ENCODE measurements around the gene PLK1. TPM values are rescaled to one million over a fixed set of nuclear protein-coding genes. Genes with fewer than 3 reads are reported as not detected.
A peak's percentile ranks its signal among the peaks of the same experiment; 100 is the strongest.

The PLK1 gene
- total RNA-seq, 2 donors from 2014 or later: 80.0 to 93.4 TPM

- ATAC-seq: peak; percentile 98 to 99
- peak in 1 of 2 donors; percentile 60 for DNase-seq (ENCODE audit: low spot score in 2 of 2)
- Mint-ChIP-seq H3K36me3 (peaks cover 35 to 61% of the 10 kb centered on the region in 2 donors), H3K9me3 (no peaks in the 10 kb centered on the region), H3K27ac (peak overlapping the region; percentile 38 to 76)
Measured at GRCh38 chr16:23670137-23670776, 8.4 kb upstream of the PLK1 start.

- ATAC-seq (no peak), DNase-seq (ENCODE audit: low spot score in 2 of 2) (no peak)
- no peaks in the 10 kb centered on the region for H3K9me3 Mint-ChIP-seq
- peaks cover 16 to 35% of the 10 kb centered on the region in 2 donors for H3K36me3 Mint-ChIP-seq
- H3K27ac Mint-ChIP-seq: no peak overlapping the region
Measured at GRCh38 chr16:23673971-23674614, 4.6 kb upstream of the PLK1 start.

- Mint-ChIP-seq H3K27ac (no peak overlapping the region), H3K9me3 (no peaks in the 10 kb centered on the region), H3K36me3 (peaks cover 19 to 28% of the 10 kb centered on the region in 2 donors)
- ATAC-seq (no peak), DNase-seq (ENCODE audit: low spot score in 2 of 2) (no peak)
Measured at GRCh38 chr16:23676924-23677480, 1.7 kb upstream of the PLK1 start.

- DNase-seq (ENCODE audit: low spot score in 2 of 2) (no peak), ATAC-seq (peak; percentile 8 to 20)
- Mint-ChIP-seq H3K36me3 (peaks cover 21 to 33% of the 10 kb centered on the region in 2 donors), H3K9me3 (no peaks in the 10 kb centered on the region), H3K27ac (peak overlapping the region; percentile 68 to 95)
Measured at GRCh38 chr16:23679274-23679985, 741 bp downstream of the PLK1 start.

- ATAC-seq (no peak), DNase-seq (ENCODE audit: low spot score in 2 of 2) (no peak)
- H3K9me3 Mint-ChIP-seq: no peaks in the 10 kb centered on the region
- peaks cover 21 to 33% of the 10 kb centered on the region in 2 donors for H3K36me3 Mint-ChIP-seq
- H3K27ac Mint-ChIP-seq: peak overlapping the region; percentile 47 to 68
Measured at GRCh38 chr16:23679986-23680336, 1.3 kb downstream of the PLK1 start.

- Mint-ChIP-seq H3K36me3 (peaks cover 21 to 43% of the 10 kb centered on the region in 2 donors), H3K9me3 (no peaks in the 10 kb centered on the region)
Measured at GRCh38 chr16:23682181-23682580, 3.5 kb downstream of the PLK1 start.

GRCh38 chr16:23683487-23683886 is 4.8 kb downstream of the PLK1 start:
- Mint-ChIP-seq H3K9me3 (no peaks in the 10 kb centered on the region), H3K36me3 (peaks cover 21 to 47% of the 10 kb centered on the region in 2 donors), H3K27ac (no peak overlapping the region)
- DNase-seq (ENCODE audit: low spot score in 2 of 2): no peak
- ATAC-seq: no peak

More at GRCh38 chr16:23682181-23682580, 3.5 kb downstream of the PLK1 start:
- peak overlapping the region in 1 of 2 donors; percentile 6 for H3K27ac Mint-ChIP-seq
- DNase-seq (ENCODE audit: low spot score in 2 of 2): no peak
- no peak for ATAC-seq

GRCh38 chr16:23687034-23687808 is 8.5 kb downstream of the PLK1 start:
- H3K9me3 Mint-ChIP-seq: no peaks in the 10 kb centered on the region
- peak overlapping the region in 1 of 2 donors; percentile 2 for H3K27ac Mint-ChIP-seq
- no peak for DNase-seq (ENCODE audit: low spot score in 2 of 2)
- H3K36me3 Mint-ChIP-seq: peaks cover 7 to 38% of the 10 kb centered on the region in 2 donors
- ATAC-seq: no peak

- Mint-ChIP-seq H3K27ac (no peak overlapping the region), H3K9me3 (no peaks in the 10 kb centered on the region), H3K36me3 (peaks cover 7 to 30% of the 10 kb centered on the region in 2 donors)
- ATAC-seq (no peak), DNase-seq (ENCODE audit: low spot score in 2 of 2) (no peak)
Measured at GRCh38 chr16:23689442-23690187, 10.9 kb downstream of the PLK1 start.

GRCh38 chr16:23690771-23691482 is 12.2 kb downstream of the PLK1 start:
- ATAC-seq (peak in 1 of 2 donors; percentile 14), DNase-seq (ENCODE audit: low spot score in 2 of 2) (no peak)
- peaks cover 7 to 25% of the 10 kb centered on the region in 2 donors for H3K36me3 Mint-ChIP-seq
- no peaks in the 10 kb centered on the region for H3K9me3 Mint-ChIP-seq
- H3K27ac Mint-ChIP-seq: no peak overlapping the region

GRCh38 chr16:23691483-23692189 is 12.9 kb downstream of the PLK1 start:
- Mint-ChIP-seq H3K27ac (peak overlapping the region in 1 of 2 donors; percentile 44), H3K9me3 (no peaks in the 10 kb centered on the region), H3K36me3 (peaks cover 7 to 24% of the 10 kb centered on the region in 2 donors)
- peak in 1 of 2 donors; percentile 17 for ATAC-seq
- DNase-seq (ENCODE audit: low spot score in 2 of 2): no peak

GRCh38 chr16:23692190-23692837 is 13.6 kb downstream of the PLK1 start:
- ATAC-seq (no peak), DNase-seq (ENCODE audit: low spot score in 2 of 2) (no peak)
- peak overlapping the region in 1 of 2 donors; percentile 44 for H3K27ac Mint-ChIP-seq
- peaks cover 7 to 19% of the 10 kb centered on the region in 2 donors for H3K36me3 Mint-ChIP-seq
- no peaks in the 10 kb centered on the region for H3K9me3 Mint-ChIP-seq

GRCh38 chr16:23694265-23694643 is 15.6 kb downstream of the PLK1 start:
- peak in 1 of 2 donors; percentile 5 for ATAC-seq
- no peak for DNase-seq (ENCODE audit: low spot score in 2 of 2)
- H3K9me3 Mint-ChIP-seq: no peaks in the 10 kb centered on the region
- H3K36me3 Mint-ChIP-seq: peaks cover 4 to 10% of the 10 kb centered on the region in 2 donors
- no peak overlapping the region for H3K27ac Mint-ChIP-seq

GRCh38 chr16:23694644-23695373 is 16.1 kb downstream of the PLK1 start:
- H3K36me3 Mint-ChIP-seq: peaks cover 0 to 4% of the 10 kb centered on the region in 2 donors
- ATAC-seq (peak in 1 of 2 donors; percentile 31), DNase-seq (ENCODE audit: low spot score in 2 of 2) (no peak)
- no peak overlapping the region for H3K27ac Mint-ChIP-seq
- H3K9me3 Mint-ChIP-seq: no peaks in the 10 kb centered on the region

All from activated naive CD4-positive, alpha-beta T cell treated with anti-CD3 and anti-CD28 coated beads, Interleukin-2, amount 50 U/mL, for 72 hours (primary cell).